ENCODE results near the gene CTNNA2.

CTNNA2 gene

DNA sequence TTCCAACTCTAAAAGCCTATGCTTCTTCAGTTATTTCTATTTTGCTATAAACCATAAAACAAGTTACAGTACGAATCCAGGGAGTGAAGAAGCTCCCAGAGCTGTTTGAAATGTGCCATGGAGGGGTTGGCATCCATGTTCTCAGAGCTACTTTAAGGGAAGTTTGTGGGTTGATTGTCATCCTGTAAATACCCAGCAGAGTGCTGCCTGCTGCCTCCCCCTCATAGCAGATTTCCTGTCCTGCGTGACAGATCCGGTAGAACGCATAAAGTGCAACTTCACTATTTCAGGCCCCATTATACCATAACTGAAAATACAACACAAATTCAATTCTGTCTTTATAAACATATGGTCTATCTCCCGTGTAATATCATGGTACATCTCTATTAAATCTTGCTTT, 114.4 kb downstream of the CTNNA2 start:
- Histone ChIP-seq H3K4me2 (ENCODE audit: low read length) (no peak overlapping the region), H3K79me2 (no peaks in the 10 kb centered on the region), H3K4me1 (no peaks in the 10 kb centered on the region), H3K4me3 (ENCODE audit: low read depth, low read length) (no peak overlapping the region), H3K27me3 (ENCODE audit: control insufficient read depth, insufficient read depth, low read length) (no peaks in the 10 kb centered on the region), H3K36me3 (ENCODE audit: control insufficient read depth, insufficient read depth, low read length) (no peaks in the 10 kb centered on the region), H3K9me3 (ENCODE audit: control insufficient read depth, low read length) (no peaks in the 10 kb centered on the region), H3K27ac (no peak overlapping the region), H2AFZ (no peak overlapping the region), H3K9ac (no peak overlapping the region)
- TF ChIP-seq, protein P1, sequence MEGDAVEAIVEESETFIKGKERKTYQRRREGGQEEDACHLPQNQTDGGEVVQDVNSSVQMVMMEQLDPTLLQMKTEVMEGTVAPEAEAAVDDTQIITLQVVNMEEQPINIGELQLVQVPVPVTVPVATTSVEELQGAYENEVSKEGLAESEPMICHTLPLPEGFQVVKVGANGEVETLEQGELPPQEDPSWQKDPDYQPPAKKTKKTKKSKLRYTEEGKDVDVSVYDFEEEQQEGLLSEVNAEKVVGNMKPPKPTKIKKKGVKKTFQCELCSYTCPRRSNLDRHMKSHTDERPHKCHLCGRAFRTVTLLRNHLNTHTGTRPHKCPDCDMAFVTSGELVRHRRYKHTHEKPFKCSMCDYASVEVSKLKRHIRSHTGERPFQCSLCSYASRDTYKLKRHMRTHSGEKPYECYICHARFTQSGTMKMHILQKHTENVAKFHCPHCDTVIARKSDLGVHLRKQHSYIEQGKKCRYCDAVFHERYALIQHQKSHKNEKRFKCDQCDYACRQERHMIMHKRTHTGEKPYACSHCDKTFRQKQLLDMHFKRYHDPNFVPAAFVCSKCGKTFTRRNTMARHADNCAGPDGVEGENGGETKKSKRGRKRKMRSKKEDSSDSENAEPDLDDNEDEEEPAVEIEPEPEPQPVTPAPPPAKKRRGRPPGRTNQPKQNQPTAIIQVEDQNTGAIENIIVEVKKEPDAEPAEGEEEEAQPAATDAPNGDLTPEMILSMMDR (IDR thresholded peaks at IDR 0.05): no peak

DNA sequence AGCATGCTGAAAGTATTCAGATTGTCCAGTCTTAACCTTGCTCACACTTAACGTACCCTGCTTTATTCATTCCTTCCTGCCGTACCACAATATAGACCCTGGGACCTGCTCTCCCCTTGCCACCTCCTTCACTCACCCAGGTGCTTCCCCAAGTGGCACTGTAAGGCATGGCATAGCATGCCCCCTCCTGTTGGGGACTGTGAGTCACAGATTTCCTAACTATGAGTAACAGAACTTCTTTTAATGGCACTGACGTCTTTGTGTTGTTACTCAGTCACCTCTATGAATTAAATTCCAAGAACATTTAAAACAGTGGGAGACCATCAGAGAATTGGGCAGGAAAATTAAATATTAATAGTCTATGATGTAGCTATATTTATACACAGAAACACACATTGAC, 117.2 kb downstream of the CTNNA2 start:
- no peaks in the 10 kb centered on the region for H3K36me3 ChIP-seq (ENCODE audit: control insufficient read depth, insufficient read depth, low read length)
- H2AFZ ChIP-seq: no peak overlapping the region
- no peaks in the 10 kb centered on the region for H3K4me1 ChIP-seq
- no peaks in the 10 kb centered on the region for H3K27me3 ChIP-seq (ENCODE audit: control insufficient read depth, insufficient read depth, low read length)
- no peak overlapping the region for H3K9ac ChIP-seq
- H3K4me2 ChIP-seq (ENCODE audit: low read length): no peak overlapping the region
- TF ChIP-seq, protein P1 (IDR thresholded peaks at IDR 0.05): no peak
- no peaks in the 10 kb centered on the region for H3K9me3 ChIP-seq (ENCODE audit: control insufficient read depth, low read length)
- H3K4me3 ChIP-seq (ENCODE audit: low read depth, low read length): no peak overlapping the region
- no peaks in the 10 kb centered on the region for H3K79me2 ChIP-seq
- H3K27ac ChIP-seq: no peak overlapping the region

DNA sequence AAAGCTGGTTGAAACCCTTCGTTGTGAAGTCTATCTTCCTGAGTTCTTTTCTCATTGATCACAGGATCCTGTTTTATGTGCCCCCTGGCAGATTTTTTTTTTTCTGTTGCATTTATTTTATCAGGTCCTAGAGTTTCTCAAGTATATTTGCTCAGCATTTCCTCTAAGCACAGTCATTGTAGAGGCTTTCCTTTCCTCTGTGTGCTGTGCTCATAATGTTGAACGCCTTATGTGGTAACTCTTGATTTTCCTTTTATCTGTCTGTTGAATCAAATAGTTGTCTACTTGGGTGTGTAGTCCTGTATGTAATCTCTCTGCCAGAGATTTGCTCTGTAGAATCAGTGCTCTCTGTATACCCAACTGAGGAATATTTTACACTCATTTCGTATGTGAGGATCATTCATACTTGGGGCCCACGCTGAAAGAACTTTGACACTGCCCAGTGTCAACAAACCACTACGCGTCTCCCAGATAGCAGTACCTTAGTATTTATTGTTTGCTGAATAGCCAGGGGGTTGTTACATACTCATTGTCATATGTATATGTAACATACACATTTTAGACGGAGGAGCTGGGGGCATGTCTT, 118.2 kb downstream of the CTNNA2 start:
- no peaks in the 10 kb centered on the region for H3K79me2 ChIP-seq
- no peak overlapping the region for H3K27ac ChIP-seq
- H2AFZ ChIP-seq: no peak overlapping the region
- H3K9ac ChIP-seq: no peak overlapping the region
- no peaks in the 10 kb centered on the region for H3K27me3 ChIP-seq (ENCODE audit: control insufficient read depth, insufficient read depth, low read length)
- no peak overlapping the region for H3K4me2 ChIP-seq (ENCODE audit: low read length)
- TF ChIP-seq, protein P1 (IDR thresholded peaks at IDR 0.05): no peak
- no peaks in the 10 kb centered on the region for H3K4me1 ChIP-seq
- no peaks in the 10 kb centered on the region for H3K36me3 ChIP-seq (ENCODE audit: control insufficient read depth, insufficient read depth, low read length)
- H3K4me3 ChIP-seq (ENCODE audit: low read depth, low read length): no peak overlapping the region
- H3K9me3 ChIP-seq (ENCODE audit: control insufficient read depth, low read length): no peaks in the 10 kb centered on the region

DNA sequence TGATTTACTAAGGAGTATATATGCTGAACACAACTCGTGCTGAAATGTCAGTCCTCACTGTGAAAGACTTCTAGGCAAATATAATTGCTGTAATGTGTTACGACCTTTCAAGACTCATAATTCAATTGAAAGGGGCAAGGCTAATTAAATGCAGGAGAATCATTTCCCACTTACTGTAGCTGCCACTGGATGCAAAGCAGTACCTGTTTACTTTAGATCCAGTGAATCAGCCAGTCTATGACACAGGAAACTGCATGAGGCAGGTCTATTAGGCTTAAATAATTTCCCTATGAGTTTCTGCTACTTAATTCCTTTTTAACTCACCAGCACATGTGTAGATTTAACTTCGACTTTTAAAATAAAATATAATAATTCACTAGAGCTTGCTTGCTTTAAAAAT, 125.6 kb downstream of the CTNNA2 start:
- Histone ChIP-seq H3K4me2 (ENCODE audit: low read length) (no peak overlapping the region), H3K4me3 (ENCODE audit: low read depth, low read length) (no peak overlapping the region), H2AFZ (no peak overlapping the region), H3K36me3 (ENCODE audit: control insufficient read depth, insufficient read depth, low read length) (no peaks in the 10 kb centered on the region), H3K27me3 (ENCODE audit: control insufficient read depth, insufficient read depth, low read length) (no peaks in the 10 kb centered on the region), H3K27ac (no peak overlapping the region), H3K79me2 (no peaks in the 10 kb centered on the region), H3K4me1 (no peaks in the 10 kb centered on the region), H3K9me3 (ENCODE audit: control insufficient read depth, low read length) (no peaks in the 10 kb centered on the region), H3K9ac (no peak overlapping the region)
- TF ChIP-seq, protein P1 (IDR thresholded peaks at IDR 0.05): no peak

DNA sequence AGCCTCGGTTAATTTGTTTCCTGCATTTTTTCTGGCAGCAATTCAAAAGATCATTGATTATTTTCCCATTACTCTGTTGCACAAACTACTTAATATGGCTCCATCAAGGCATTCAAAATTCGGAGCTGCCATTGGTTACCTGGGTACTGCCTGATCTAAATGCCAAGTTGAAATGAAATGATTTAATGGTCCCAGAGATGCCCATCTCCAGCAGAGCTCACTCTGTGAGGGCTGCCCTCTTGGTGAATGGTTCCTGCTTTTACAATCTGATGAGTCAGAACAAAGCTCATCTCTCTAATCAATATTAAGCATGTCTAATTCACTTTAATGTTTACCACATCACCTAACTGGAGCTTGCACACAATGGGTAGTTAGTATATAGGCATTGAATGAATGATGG, 126.1 kb downstream of the CTNNA2 start:
- Histone ChIP-seq H3K27me3 (ENCODE audit: control insufficient read depth, insufficient read depth, low read length) (no peaks in the 10 kb centered on the region), H3K9ac (no peak overlapping the region), H3K79me2 (no peaks in the 10 kb centered on the region), H3K9me3 (ENCODE audit: control insufficient read depth, low read length) (no peaks in the 10 kb centered on the region), H2AFZ (no peak overlapping the region), H3K4me3 (ENCODE audit: low read depth, low read length) (no peak overlapping the region), H3K4me2 (ENCODE audit: low read length) (no peak overlapping the region), H3K4me1 (no peaks in the 10 kb centered on the region), H3K27ac (no peak overlapping the region), H3K36me3 (ENCODE audit: control insufficient read depth, insufficient read depth, low read length) (no peaks in the 10 kb centered on the region)
- TF ChIP-seq, protein P1 (IDR thresholded peaks at IDR 0.05): no peak

Measured in parathyroid adenoma (tissue), 2 donors.